B cell (primary cell): ENCODE measurements around the gene ABCA2. TPM values are rescaled to one million over a fixed set of nuclear protein-coding genes. Genes with fewer than 3 reads are reported as not detected.

Experiments
- ATAC-seq: fragments of 200-7000 bp; cut with Tn5 transposase; one replicate; pipeline ENCODE4 v1.10.0; 2021; ENCODE audit warnings: low read depth, mild to moderate bottlenecking, moderate number of reproducible peaks, moderate library complexity
- CTCF ChIA-PET: fragments of 350-600 bp; sonication (Branson Sonifier 250); formaldehyde crosslinking; loops from one replicate; lab custom pipeline; 2021; ENCODE audit warnings: antibody characterized with exemption, inconsistent platforms; lab: Charles Lee
- POLR2A ChIA-PET: fragments of 350-600 bp; sonication (Branson Sonifier 250); formaldehyde crosslinking; loops from one replicate; lab custom pipeline; 2021; ENCODE audit warnings: antibody characterized with exemption; lab: Charles Lee
- DNase-seq: peaks from one replicate; pipeline ENCODE4 v3.0.0; 2013
- H2AFZ ChIP-seq: 2 replicates; pipeline ENCODE4 v1.6.1; 2012; ENCODE audit warnings: mild to moderate bottlenecking, low read depth, low read length; ENCODE audit not compliant: insufficient read depth, poor library complexity, severe bottlenecking
- H3K27ac ChIP-seq, 2 donors: 1 replicate in 1 of 2; 2 replicates in 1 of 2; pipeline ENCODE4 v1.5.1; 2012 to 2013; ENCODE audit warnings: low read length in 2 of 2, mild to moderate bottlenecking in 2 of 2, moderate library complexity in 1 of 2
- H3K27me3 ChIP-seq, 4 experiments: fragments of 200-600 bp in 1 of 4; sonication (generic) in 1 of 4; replicated peaks in 1 of 4; 1 replicate in 2 of 4; 2 replicates in 2 of 4; pipeline versions ENCODE4 v1.6.1 to v1.7.0; 2013 to 2016; ENCODE audit warnings: low read length in 3 of 4, mild to moderate bottlenecking in 2 of 4, mixed read lengths in 1 of 4, moderate library complexity in 1 of 4; ENCODE audit not compliant: insufficient read depth in 4 of 4, control insufficient read depth in 3 of 4; ENCODE audit errors: control extremely low read depth in 1 of 4
- H3K36me3 ChIP-seq, 2 experiments: replicated peaks in 1 of 2; 1 replicate in 1 of 2; 2 replicates in 1 of 2; pipeline versions ENCODE4 v1.6.1 to v1.7.1; 2013; ENCODE audit warnings: low read length in 1 of 2; ENCODE audit not compliant: insufficient read depth in 2 of 2, control insufficient read depth in 1 of 2; ENCODE audit errors: control extremely low read depth in 1 of 2, extremely low read depth in 1 of 2
- H3K4me1 ChIP-seq, 2 donors: fragments of 200-600 bp in 1 of 2; sonication (generic) in 1 of 2; 1 replicate in 1 of 2; 2 replicates in 1 of 2; pipeline versions ENCODE4 v1.5.1 to v1.6.1; 2013 to 2017; ENCODE audit warnings: low read length in 2 of 2; ENCODE audit not compliant: control insufficient read depth in 2 of 2, insufficient read depth in 2 of 2
- H3K4me2 ChIP-seq: replicated peaks from 2 replicates; pipeline ENCODE3; 2012; ENCODE audit warnings: mild to moderate bottlenecking, low read depth, low read length; ENCODE audit not compliant: poor library complexity, severe bottlenecking
- H3K4me3 ChIP-seq, 5 experiments: fragments of 200-600 bp in 1 of 5; sonication (generic) in 1 of 5; 1 replicate in 3 of 5; 2 replicates in 2 of 5; pipeline versions ENCODE4 v1.5.1 to v1.7.0; 2011 to 2016; ENCODE audit warnings: low read length in 4 of 5, mild to moderate bottlenecking in 4 of 5, low read depth in 2 of 5, control low read depth in 1 of 5, moderate library complexity in 1 of 5; ENCODE audit not compliant: insufficient read depth in 1 of 5; ENCODE audit errors: control extremely low read depth in 1 of 5, extremely low read depth in 1 of 5
- H3K79me2 ChIP-seq: fragments of 200-600 bp; sonication (generic); one replicate; pipeline ENCODE4 v1.6.0; 2016; ENCODE audit warnings: low read length; ENCODE audit not compliant: control insufficient read depth, insufficient read depth
- H3K9ac ChIP-seq: fragments of 200-600 bp; sonication (generic); 2 replicates; pipeline ENCODE4 v1.6.1; 2017; ENCODE audit warnings: mild to moderate bottlenecking, low read length, moderate library complexity
- H3K9me3 ChIP-seq, 3 donors: one replicate each; pipeline versions ENCODE4 v1.6.1 to v1.7.1; 2013; ENCODE audit warnings: low read length in 2 of 3; ENCODE audit not compliant: control insufficient read depth in 2 of 3, insufficient read depth in 1 of 3; ENCODE audit errors: control extremely low read depth in 1 of 3
- H4K20me1 ChIP-seq: 2 replicates; pipeline ENCODE4 v1.6.0; 2012; ENCODE audit warnings: mild to moderate bottlenecking, low read length; ENCODE audit not compliant: insufficient read depth, control insufficient read depth, poor library complexity, severe bottlenecking
- H3K27ac Mint-ChIP-seq: one replicate; pipeline ENCODE4 v1.8.0; 2021; ENCODE audit warnings: mixed read lengths
- H3K27me3 Mint-ChIP-seq: one replicate; pipeline ENCODE4 v1.8.0; 2021; ENCODE audit warnings: mixed read lengths
- H3K4me1 Mint-ChIP-seq: one replicate; pipeline ENCODE4 v1.8.0; 2021; ENCODE audit warnings: mixed read lengths
- H3K4me3 Mint-ChIP-seq: one replicate; pipeline ENCODE4 v1.8.0; 2021; ENCODE audit warnings: mixed read lengths
- H3K9me3 Mint-ChIP-seq: one replicate; pipeline ENCODE4 v1.8.0; 2022; ENCODE audit warnings: mixed read lengths; ENCODE audit not compliant: insufficient read depth
- CTCF ChIP-seq: fragments of 200-600 bp; IDR thresholded peaks from one replicate; pipeline ENCODE4 v1.8.0; 2022; ENCODE audit warnings: antibody characterized with exemption, mild to moderate bottlenecking
- EZH2 ChIP-seq: IDR thresholded peaks from 2 replicates; pipeline ENCODE4 v1.6.1; 2012; ENCODE audit warnings: borderline replicate concordance, low read depth, mild to moderate bottlenecking, moderate library complexity, low read length; ENCODE audit not compliant: insufficient read depth, poor library complexity, severe bottlenecking
- WGBS: methylation state at CpG from one replicate; pipeline ENCODE4 v1.1.5; 2013; ENCODE audit warnings: missing lambda C conversion rate; ENCODE audit not compliant: insufficient coverage; 5-methylcytosine and 5-hydroxymethylcytosine counted together
- intact Hi-C: fragments of 100-400 bp; cut with micrococcal nuclease; formaldehyde crosslinking; loops from one replicate; pipeline ENCODE4 v1.10.0; 2022
- polyA plus RNA-seq: library from polyadenylated mRNA; depleted of rRNA; stranded (reverse); fragments of >200 nt; gene quantifications from 2 replicates; pipeline ENCODE4 v1.2.3, GENCODE V29; 2012
- total RNA-seq, 2 donors: library from RNA; stranded (reverse); fragments of 120-200 nt in 1 of 2; gene quantifications; 1 replicate in 1 of 2; 2 replicates in 1 of 2; pipeline versions ENCODE4 v1.2.3 to v1.2.4, GENCODE V29; 2013 to 2022

The ABCA2 gene
- total and polyA plus RNA-seq, 2 donors (not counting 1 experiment from before 2014, with no cell fraction given) = 30.7 to 61.1 TPM

GRCh38 chr9:137007108-137007815 lies 20.8 kb downstream of the ABCA2 start:
- Histone ChIP-seq H3K4me3 (no peak overlapping the region), H3K9ac (no peak overlapping the region), H3K27me3 (no peaks in the 10 kb centered on the region), H2AFZ (no peak overlapping the region), H3K79me2 (no peaks in the 10 kb centered on the region), H4K20me1 (no peaks in the 10 kb centered on the region), H3K4me1 (no peaks in the 10 kb centered on the region), H3K4me2 (no peak overlapping the region), H3K27ac (no peak overlapping the region), H3K9me3 (peaks cover 0 to 4% (median 0%) of the 10 kb centered on the region in 3 donors), H3K36me3 (peaks cover 0 to 1% of the 10 kb centered on the region in 2 experiments)
- no peak for TF ChIP-seq CTCF
- no peak for TF ChIP-seq EZH2
- intact Hi-C loops = no loop called here
- ATAC-seq (no peak), DNase-seq (no peak)
- WGBS = 91% methylated on average over 22 of the region's 30 CpGs
- no peaks in the 10 kb centered on the region for H3K9me3 Mint-ChIP-seq
- no peak overlapping the region for H3K27ac Mint-ChIP-seq
- H3K4me1 Mint-ChIP-seq = no peaks in the 10 kb centered on the region
- ChIA-PET POLR2A (no interaction called here), CTCF (interaction anchor here (1.3 to 1.5 kb wide), 2 partner anchors 22 to 28 kb away, joined by 3 to 5 read pairs; no protein-coding TSS in a partner anchor)
- no peak overlapping the region for H3K4me3 Mint-ChIP-seq
- H3K27me3 Mint-ChIP-seq = no peaks in the 10 kb centered on the region
